HG02678 (cell line): Measurements from ENCODE around the gene ADGRA3.

Experiments used
- ATAC-seq: cut with Tn5 transposase; IDR thresholded peaks from one replicate; pipeline ENCODE4 v1.9.1; 2021; ENCODE audit warnings: mild to moderate bottlenecking, moderate library complexity; ENCODE audit not compliant: unreplicated experiment

Gene ADGRA3

DNA sequence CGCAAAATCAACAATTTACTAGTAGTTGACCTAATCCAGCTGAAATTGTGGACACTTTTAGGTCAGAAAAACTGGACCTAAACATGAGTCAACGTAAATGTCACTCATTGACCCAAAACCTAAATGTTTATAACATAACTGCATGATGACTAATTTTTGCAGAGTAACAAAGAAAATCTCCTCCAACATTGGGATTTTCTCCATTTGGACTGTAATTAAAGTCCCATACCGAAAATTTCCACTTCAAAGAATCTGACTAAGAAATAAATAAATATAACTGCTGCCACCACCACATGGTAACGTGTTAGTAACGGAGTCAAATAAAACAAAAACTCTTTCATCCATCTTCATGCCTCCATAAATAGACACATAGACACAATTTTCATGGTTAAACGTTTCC is 1.9 kb downstream of the ADGRA3 start:
- no peak for ATAC-seq

GRCh38 chr4:22512306-22512705 is 3.6 kb downstream of the ADGRA3 start:
- ATAC-seq, result no peak

DNA sequence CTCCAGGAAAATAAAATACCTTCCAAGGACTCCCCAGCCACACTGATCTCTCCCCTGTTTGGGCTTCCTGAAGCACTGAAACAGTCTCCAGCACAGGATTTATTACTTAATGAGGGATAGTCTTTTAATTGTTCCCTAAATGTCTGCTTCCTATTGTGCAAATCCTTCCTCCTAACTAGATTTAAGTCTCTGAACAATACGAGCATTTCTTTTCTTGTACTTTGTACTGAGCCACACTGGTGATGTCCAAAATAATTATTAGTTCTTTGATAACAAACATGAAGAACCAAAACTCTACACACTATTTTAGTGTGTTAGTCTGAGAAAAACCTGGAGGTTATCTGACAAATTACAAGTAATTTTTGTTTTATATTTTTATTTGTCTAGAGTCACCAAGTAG is 5.1 kb downstream of the ADGRA3 start:
- no peak for ATAC-seq

DNA sequence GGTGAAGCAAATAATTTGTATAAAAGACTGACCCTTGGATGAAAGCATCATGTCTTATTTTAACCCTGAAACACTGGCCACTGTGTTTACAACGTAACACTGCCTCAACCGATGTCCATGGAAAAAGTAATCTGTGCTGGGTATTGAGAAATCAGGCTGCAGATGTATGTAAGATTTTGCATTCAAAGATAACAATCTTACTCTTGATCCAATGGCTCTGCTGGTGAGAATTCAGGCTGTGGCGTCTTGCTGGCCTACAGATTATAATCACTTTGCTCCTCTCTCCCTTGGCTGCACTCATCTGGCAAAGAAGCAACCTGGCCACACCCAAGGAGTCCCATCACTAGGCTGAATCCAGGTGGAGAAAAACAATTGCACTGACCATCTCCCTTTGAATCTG is 7.5 kb downstream of the ADGRA3 start:
- ATAC-seq, result no peak

DNA sequence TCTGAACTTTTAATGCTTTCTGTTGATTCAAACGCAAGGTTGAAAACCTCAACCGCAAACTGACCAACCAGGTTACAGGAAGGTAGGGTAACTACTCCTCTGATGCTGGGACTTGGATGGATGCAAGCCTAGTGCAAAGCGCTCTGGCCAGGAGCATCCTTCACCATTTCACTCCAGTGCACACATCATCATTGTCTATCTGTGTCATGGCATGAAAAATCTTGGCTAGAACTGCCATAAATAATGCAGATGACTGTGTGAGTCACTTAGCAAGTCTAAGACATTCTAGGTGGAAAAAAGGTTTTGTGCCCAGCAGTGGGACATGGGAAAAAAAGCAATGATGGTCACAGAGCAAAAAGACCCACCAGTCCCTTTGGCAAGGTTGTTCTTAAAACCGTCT is 10.9 kb downstream of the ADGRA3 start:
- no peak for ATAC-seq

DNA sequence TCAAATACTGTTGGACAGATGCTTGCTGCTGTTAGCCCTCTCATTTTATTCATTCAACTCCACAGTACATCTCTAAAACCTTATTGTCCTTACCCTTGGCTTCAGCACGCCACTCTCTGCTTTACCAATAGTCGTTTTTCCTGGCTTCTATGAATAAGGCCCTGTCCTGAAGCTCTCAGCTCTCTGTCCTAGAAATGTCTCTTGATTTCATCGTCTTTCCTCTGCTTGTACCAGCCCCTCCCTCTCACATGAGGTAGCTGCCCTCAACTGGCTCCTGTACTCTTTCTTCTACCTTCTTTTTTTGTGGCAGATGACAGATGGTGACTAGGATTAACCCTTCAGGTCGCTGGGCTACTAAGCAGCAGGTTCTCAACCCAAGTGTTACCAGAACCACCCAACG is 11.4 kb downstream of the ADGRA3 start:
- no peak for ATAC-seq

GRCh38 chr4:22502895-22503814 is 12.7 kb downstream of the ADGRA3 start:
- no peak for ATAC-seq

DNA sequence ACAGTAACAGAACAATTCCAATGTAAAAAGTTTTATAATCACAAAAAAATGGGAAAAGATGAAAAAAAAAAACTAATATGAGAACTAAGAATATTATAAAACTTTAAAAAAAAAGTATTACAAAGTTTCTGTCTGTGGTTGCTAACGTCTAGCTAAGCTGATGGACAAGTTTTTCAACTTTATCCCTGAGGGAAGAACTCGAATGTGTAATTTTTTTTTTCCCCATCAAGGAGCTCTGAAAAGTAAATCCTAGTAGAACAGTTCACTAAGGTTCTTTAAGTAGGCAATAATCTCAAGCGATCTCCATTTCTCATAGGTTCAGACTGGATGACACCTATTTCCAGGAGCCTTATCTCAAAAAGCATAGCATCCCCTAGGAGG is 14.2 kb downstream of the ADGRA3 start:
- ATAC-seq, result no peak

GRCh38 chr4:22500831-22501714 is 14.8 kb downstream of the ADGRA3 start:
- ATAC-seq, result no peak

GRCh38 chr4:22500128-22500611 is 15.7 kb downstream of the ADGRA3 start:
- ATAC-seq, result no peak

- ATAC-seq, result no peak
These were observed 17.0 kb downstream of the ADGRA3 start for GRCh38 chr4:22498866-22499265.

- ATAC-seq, result no peak
These were observed 19.6 kb downstream of the ADGRA3 start for GRCh38 chr4:22496165-22496813.

DNA sequence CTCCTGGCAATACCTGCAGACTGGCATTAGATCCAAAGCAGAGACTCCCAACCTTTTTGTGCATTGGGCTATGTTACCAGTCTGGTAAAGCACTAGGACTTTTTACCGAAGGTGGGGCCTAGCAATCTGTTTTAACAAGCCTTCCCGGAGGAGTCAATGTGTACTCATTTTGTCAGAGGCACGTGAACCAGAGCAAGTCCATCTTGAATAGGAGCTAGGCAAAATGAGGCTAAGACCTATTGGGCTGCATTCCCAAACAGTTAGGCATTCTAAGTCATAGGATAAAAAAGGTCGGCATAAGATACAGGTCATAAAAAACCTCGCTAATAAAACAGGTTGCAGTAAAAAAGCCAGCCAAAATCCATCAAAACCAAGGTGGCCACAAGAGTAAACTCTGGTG is 22.3 kb downstream of the ADGRA3 start:
- ATAC-seq, result no peak

DNA sequence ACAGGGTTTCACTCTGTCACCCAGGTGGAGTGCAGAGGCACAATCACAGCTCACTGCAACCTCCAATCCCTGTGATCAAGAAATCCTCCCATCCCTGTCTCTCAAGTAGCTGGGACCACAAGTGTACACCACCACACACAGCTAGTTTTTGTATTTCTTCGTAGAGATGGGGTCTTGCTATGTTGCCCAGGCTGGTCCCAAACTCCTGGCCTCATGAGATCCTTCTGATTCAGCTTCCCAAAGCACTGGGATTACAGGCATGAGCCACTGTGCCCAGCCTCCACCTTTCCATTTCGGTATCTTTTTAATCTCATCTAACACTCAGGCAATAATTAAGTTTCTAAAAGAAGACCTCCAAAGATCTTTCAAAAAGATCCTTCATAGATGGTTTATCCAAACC is 22.9 kb downstream of the ADGRA3 start:
- no peak for ATAC-seq

GRCh38 chr4:22491939-22492338 is 23.9 kb downstream of the ADGRA3 start:
- no peak for ATAC-seq

DNA sequence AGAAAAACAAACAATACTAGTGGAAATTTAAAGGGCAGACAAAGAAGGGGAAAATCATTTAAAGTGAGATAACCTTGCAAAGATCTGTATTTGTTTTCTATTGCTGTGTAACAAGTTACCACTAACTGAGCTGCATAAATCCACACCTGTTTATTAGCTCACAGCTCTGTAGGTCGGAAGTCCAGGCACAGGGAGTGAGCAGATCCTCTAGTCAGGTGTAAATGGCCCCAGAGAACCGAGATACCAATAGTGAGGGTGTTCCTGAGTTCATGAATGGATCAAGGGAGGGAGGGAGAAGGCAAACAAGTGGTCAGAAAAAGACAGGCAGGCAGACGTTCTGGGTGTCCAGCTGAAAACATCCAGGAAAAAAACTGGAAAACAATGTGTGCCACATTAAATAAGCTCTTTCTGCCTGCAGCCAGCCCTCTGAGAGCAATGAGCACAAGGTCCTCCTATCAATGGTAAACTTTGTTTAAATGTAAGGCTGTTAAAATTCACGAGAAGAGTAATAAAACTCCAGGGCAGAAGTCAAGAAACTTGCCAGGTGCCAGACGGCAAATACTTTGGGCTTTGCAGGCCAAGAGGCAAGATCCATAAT is 25.0 kb downstream of the ADGRA3 start:
- no peak for ATAC-seq

- ATAC-seq, result no peak
These were observed 27.8 kb downstream of the ADGRA3 start for GRCh38 chr4:22488106-22488505.

- ATAC-seq, result no peak
These were observed 28.5 kb downstream of the ADGRA3 start for GRCh38 chr4:22487328-22487727.

- ATAC-seq, result no peak
These were observed 29.6 kb downstream of the ADGRA3 start for GRCh38 chr4:22486276-22486675.

- ATAC-seq, result no peak
These were observed 30.1 kb downstream of the ADGRA3 start for GRCh38 chr4:22485737-22486136.

- no peak for ATAC-seq
These were observed 32.3 kb downstream of the ADGRA3 start for GRCh38 chr4:22483551-22483981.
